NCI-H2107 (cell line): Measurements from ENCODE around the gene PIK3R2.

Experiments used
- DNase-seq: peaks from one replicate; lab custom pipeline; 2025; lab: John Stamatoyannopoulos, UW

PIK3R2 gene

DNA sequence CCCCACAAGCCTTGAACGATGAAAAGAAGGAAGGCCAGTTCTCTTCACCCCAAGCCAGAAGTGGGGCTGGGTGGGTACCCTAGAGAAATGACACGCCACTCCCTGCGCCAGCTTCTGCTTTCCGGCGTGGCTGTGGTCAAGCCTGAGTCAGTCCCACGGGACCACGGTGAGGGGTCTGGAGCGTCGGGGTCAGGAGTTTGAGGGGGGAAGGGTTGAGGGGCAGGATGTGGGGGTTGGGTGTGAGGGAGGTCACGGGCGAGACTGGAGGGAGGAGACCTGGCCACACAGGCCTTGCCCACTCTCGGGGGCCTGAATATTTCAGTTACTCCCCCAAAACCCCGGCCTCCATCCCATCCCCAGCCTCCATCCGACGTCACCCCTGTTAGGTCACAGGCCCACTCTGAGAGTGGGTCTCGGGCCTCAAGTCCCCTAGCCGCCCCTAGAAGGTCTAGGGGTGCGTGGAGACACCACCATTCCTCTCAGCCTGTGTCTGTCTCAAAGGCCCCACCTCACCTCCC lies 20.1 kb downstream of the PIK3R2 start:
- DNase-seq = no peak

DNA sequence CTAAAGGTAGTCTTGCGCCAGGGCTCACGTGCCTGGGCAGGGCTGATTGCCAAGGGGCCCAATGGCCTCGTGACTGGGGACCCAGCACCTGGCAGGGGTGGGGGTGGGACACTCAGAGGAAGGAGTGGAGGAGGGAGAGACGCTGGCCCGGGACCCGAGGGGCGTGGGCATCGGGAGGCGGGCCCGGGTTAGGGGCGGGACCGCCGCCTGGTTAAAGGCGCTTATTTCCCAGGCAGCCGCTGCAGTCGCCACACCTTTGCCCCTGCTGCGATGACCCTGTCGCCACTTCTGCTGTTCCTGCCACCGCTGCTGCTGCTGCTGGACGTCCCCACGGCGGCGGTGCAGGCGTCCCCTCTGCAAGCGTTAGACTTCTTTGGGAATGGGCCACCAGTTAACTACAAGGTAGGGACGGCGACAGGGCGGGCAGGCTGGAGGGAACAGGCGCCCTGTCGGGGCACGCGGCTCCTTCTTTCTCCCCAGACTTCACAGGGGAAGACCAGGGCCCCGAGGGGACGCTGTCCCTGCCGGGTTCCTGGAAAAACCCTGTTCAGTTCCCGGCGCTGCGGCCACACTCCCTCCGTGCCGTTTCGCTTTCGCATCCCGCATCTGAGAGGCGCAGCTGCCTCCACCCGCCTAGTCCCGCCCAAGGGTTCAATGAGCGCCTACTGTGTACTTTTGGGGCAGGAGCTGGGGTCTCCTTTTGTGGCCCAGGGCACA lies 20.8 kb downstream of the PIK3R2 start, which contains the start of gene IFI30:
Gene IFI30, plus strand, starts transcription at position 242 of the 717 bp plus-strand sequence. Its CDS starts 29 bp downstream, at position 271.
- DNase-seq = peak; percentile 47

- DNase-seq = no peak
Measured at GRCh38 chr19:18174983-18175382, 22.0 kb downstream of the PIK3R2 start.

DNA sequence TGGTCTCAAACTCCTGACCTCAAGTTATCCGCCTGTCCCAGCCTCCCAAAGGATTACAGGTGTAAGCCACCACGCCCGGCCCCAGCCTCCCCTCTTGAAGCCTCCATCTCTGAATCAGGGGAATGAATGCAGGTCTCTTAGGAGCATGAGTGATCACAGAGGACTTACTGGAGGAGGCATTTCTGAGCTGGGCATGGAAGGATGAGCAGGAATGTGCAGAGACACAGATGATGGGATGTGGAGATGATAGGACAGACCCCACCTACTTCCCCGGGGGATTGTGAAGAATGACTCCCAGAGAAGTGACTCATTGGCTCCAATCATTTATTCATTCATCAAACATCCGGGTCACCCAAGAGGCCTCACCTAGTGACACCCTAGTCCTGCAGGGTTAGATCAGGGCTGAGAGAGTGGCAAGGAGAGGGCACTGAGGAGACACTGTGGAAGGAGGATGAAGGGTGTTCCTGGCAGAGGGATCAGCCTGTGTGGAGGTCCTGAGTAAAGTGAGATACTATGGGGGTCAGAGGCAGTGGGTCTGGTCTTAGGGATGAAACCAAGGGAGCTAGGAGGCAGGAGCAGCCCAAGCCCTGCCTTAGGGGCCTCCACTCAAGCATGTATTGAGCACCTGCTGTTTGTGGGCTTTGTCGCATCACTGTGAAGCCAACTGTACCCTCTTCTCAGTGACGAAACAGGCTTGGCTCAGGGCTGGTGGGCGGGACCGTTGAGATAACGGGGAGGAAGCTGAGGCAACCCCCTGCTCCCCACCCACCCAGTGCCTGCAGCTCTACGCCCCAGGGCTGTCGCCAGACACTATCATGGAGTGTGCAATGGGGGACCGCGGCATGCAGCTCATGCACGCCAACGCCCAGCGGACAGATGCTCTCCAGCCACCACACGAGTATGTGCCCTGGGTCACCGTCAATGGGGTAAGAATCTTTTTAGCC lies 23.7 kb downstream of the PIK3R2 start:
- DNase-seq = no peak

DNA sequence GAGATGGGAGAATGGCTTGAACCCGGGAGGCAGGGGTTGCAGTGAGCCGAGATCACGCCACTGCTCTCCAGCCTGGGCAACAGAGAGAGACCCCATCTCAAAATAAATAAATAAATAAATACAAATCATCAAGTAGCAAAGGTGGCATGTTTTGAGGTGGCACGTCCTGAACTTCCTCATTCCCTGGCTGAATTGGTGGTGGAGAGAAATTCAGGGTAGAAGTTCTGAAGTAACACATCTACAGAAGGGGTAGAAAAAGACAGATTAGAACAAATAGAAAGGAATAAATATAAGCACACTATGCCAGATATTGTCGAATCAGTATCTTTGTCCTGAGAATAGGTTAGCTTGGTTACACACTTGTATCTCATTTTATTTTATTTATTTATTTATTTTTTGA lies 27.0 kb downstream of the PIK3R2 start:
- DNase-seq = no peak

- DNase-seq = no peak
Measured at GRCh38 chr19:18183529-18183928, 30.6 kb downstream of the PIK3R2 start.

DNA sequence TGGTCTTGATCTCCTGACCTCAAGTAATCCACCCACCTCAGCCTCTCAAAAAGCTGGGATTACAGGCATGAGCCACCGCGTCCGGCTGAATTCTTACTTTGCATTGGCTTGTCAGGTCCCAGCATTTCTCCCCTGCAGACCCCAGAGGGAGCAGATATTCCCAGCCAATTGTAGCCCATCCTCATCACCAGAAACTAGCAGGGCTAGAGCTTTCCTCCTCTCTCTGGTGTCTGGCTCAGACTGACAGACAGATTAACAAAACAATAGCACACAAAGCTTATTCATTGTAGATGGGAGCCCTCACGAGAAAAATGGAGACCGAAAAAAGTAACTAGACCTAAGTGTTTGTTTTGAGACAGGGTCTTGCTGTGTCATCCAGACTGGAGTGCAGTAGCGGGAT lies 32.6 kb downstream of the PIK3R2 start:
- DNase-seq = no peak

DNA sequence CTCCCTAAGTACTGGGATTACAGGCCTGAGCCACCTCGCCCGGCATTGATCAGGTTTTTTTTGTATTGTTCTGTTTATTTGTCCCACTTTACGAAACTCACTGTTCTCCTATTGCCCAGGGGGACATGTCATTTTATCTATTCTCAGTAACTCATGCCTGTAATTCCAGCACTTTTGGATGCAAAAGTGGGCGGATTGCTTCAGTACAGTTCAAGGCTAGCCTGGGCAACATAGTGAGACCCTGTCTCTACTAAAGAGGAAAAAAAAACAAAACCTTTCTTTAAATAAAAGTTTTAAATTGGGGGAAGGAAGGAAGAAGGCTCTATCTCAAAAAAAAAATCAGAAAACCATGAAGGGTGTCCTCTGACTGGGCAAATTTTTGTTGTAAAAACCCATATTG lies 37.3 kb downstream of the PIK3R2 start:
- DNase-seq = no peak

DNA sequence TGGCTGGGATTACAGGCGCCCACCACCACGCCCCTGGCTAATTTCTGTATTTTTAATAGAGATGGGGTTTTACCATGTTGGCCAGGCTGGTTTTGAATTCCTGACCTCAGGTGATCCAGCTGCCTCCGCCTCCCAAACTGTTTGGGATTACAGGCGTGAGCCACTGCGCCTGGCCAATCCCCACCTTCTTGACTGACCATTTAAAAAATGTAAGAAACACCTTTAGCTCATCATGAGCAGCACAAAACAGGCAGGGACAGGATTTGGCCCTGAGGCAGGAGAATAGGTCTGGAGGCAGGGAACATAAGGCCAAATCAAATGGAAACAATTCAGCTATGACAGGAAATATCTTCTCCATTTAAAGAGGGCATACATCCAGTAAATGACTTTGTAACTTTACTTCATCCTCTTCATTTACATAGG lies 38.7 kb downstream of the PIK3R2 start:
- DNase-seq = no peak

GRCh38 chr19:18192673-18193387 lies 39.9 kb downstream of the PIK3R2 start, which contains the start of gene MPV17L2:
Gene MPV17L2 (plus strand): TSS chr19:18193218. CDS start chr19:18193282, 64 bp downstream.
- DNase-seq = peak; percentile 97

DNA sequence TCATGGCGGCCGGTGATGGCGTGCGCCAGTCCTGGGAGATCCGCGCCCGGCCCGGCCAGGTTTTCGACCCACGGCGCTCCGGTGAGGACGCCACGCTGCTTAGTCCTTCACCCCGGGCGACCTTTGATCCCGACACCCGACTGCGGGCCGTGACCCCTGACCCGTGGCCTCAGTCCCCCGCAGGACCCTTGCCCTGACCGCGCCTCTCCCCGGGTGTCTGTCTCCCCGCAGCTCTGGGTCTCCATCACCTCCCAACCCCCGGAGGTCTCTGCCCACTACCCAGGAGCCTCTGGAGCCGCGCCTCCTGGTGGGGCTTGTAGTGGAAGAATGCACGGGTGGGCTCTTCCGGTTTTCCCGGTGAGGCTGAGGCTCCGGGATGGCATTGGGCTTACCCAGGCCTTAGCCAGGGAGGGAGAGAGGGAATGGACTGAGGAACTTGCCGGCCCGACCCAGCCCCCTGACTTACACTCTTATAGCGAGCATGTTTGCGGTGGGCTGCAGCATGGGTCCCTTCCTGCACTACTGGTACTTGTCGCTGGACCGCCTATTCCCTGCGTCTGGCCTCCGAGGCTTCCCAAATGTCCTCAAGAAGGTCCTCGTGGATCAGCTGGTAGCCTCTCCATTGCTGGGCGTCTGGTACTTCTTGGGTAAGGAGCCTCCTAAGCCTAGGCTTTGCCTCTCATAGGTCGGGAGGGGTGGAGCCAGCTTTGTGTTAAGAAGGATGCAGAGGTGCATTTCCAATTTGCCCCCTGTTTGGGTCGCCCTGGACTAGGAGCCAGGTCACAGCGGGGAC lies 40.6 kb downstream of the PIK3R2 start:
- DNase-seq = no peak

DNA sequence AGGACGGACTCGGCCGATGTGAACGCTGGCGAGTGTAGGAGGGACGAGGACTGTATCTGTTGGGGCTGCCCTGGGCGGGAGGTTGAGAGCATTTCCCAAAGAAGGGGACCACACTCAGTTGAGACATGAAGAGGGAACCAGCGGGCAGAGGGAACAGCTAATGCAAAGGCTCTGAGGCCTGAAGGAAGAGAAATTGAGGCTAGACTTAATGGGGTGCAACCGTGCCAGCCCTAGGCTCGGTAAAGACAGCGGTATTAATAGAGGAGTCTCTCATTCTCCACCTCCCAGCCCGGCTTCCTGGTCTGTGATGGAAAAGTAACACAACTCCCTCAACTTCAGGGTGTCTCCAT lies 41.2 kb downstream of the PIK3R2 start:
- DNase-seq = no peak

GRCh38 chr19:18194554-18195238 lies 41.7 kb downstream of the PIK3R2 start:
- no peak for DNase-seq

DNA sequence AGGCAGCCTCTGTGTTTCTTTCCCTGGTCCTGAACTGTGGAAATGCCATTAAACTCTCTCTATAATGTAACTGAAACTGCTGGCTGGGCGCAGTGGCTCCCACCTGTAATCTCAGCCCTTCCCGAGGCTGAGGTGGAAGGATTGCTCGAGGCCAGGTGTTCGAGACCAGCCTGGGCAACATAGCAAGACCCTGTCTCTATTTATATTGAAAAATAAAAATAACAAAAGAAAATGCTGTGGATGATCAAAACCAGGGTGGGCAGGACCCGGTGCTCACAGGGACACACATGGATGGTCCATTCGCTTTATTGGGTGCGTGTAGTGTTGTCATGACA lies 43.5 kb downstream of the PIK3R2 start:
- no peak for DNase-seq

DNA sequence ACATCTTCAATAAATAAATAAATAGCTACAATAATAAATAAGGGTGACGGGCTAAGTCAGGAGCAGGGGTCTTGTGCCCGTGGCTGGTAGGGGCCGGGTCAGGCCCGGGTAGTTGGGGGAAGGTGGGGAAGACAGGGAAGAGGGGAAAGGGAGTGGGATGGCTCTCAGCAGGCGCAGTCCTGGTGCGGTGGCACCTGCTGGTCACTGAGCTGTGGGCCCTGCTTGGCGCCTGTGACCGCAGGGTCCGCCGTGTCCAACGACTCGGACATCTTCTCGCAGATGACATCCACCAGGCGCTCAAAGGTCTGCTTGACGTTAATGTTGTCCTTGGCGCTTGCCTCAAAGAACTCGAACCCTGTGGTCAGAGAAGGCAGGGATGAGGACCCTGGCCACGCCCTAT lies 44.3 kb downstream of the PIK3R2 start:
- DNase-seq = no peak

- no peak for DNase-seq
Measured at GRCh38 chr19:18197941-18198340, 45.0 kb downstream of the PIK3R2 start.

GRCh38 chr19:18198374-18198773 lies 45.4 kb downstream of the PIK3R2 start:
- DNase-seq = no peak

DNA sequence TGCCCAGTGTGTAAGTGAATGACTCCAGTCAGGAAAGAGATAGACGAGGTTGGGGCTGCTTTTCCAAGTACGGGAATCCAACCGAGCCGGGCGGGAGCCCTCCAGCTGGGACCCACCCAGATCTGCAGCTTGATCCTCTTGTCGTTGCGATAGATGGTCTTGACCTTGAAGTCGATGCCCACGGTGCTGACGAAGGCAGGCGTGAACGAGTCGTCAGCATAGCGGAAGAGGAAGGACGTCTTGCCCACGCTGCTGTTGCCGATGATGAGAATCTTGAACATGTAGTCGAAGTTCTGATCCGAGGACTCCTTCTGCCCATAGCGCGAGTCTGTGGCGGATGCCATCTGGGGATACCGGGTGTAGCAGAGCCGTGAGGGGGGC lies 49.4 kb downstream of the PIK3R2 start:
- DNase-seq = no peak

GRCh38 chr19:18202778-18203407 lies 49.9 kb downstream of the PIK3R2 start:
- DNase-seq = no peak

- DNase-seq = no peak
Measured at GRCh38 chr19:18203408-18203862, 50.5 kb downstream of the PIK3R2 start.
